IMR-90 (cell line): ENCODE results near the gene TSC2. TPM values are rescaled to one million over a fixed set of nuclear protein-coding genes. Genes with fewer than 3 reads are reported as not detected.
A peak's percentile ranks its signal among the peaks of the same experiment; 100 is the strongest.

Experiments used
- ATAC-seq: fragments of 200-7000 bp; cut with Tn5 transposase; 2 replicates; pipeline ENCODE4 v1.9.1; 2020; ENCODE audit warnings: low read depth, mild to moderate bottlenecking, moderate library complexity
- BruUV-seq: library from RNA; stranded (reverse); fragments of 400-500 nt; replicated peaks from 2 replicates; lab custom pipeline; 2021; lab: Mats Ljungman, UMichigan
- CTCF ChIA-PET: fragments of 300-600 bp; formaldehyde crosslinking; extraction: SDS; loops from one replicate; lab custom pipeline; 2021; ENCODE audit warnings: antibody characterized with exemption; lab: Yijun Ruan, JAX
- POLR2A ChIA-PET: fragments of 300-600 bp; sonication (Branson Sonifier 250); formaldehyde crosslinking; loops from one replicate; lab custom pipeline; 2022; ENCODE audit warnings: antibody characterized with exemption; ENCODE audit not compliant: unreplicated experiment; lab: Charles Lee
- DNase-seq: peaks from one replicate; pipeline ENCODE4 v3.0.0; 2013
- H2AFZ ChIP-seq: replicated peaks from 2 replicates; pipeline ENCODE3; 2013; ENCODE audit warnings: low read length, mild to moderate bottlenecking; ENCODE audit not compliant: poor library complexity
- H2AK5ac ChIP-seq: 2 replicates; pipeline ENCODE4 v1.6.1; 2013; ENCODE audit warnings: low read depth, low read length, inconsistent platforms
- H2AK9ac ChIP-seq: replicated peaks from 2 replicates; pipeline ENCODE3; 2013; ENCODE audit warnings: mild to moderate bottlenecking, low read depth, low read length, moderate library complexity; ENCODE audit not compliant: poor library complexity
- H2BK120ac ChIP-seq: 2 replicates; pipeline ENCODE4 v1.6.1; 2013; ENCODE audit warnings: low read depth, low read length, inconsistent platforms
- H2BK15ac ChIP-seq: 3 replicates; pipeline ENCODE4 v1.6.1; 2013; ENCODE audit warnings: low read depth, low read length, inconsistent platforms
- H2BK20ac ChIP-seq: 2 replicates; pipeline ENCODE4 v1.6.1; 2013; ENCODE audit warnings: low read depth, mild to moderate bottlenecking, inconsistent platforms, low read length, moderate library complexity
- H2BK5ac ChIP-seq: 2 replicates; pipeline ENCODE4 v1.6.1; 2013; ENCODE audit warnings: mild to moderate bottlenecking, low read depth, low read length, inconsistent platforms; ENCODE audit not compliant: poor library complexity, severe bottlenecking
- H3K14ac ChIP-seq: replicated peaks from 2 replicates; pipeline ENCODE4 v1.6.1; 2013; ENCODE audit warnings: low read depth, low read length, inconsistent platforms
- H3K18ac ChIP-seq: 2 replicates; pipeline ENCODE4 v1.6.1; 2013; ENCODE audit warnings: low read depth, low read length, control low read depth
- H3K23ac ChIP-seq: 2 replicates; pipeline ENCODE4 v1.6.1; 2013; ENCODE audit warnings: low read depth, low read length, inconsistent platforms
- H3K27ac ChIP-seq: 2 replicates; pipeline ENCODE4 v1.5.1; 2013; ENCODE audit warnings: mild to moderate bottlenecking, control low read depth, low read length; ENCODE audit not compliant: insufficient read depth
- H3K27me3 ChIP-seq: 2 replicates; pipeline ENCODE4 v1.6.1; 2013; ENCODE audit warnings: low read length; ENCODE audit not compliant: control insufficient read depth, insufficient read depth
- H3K36me3 ChIP-seq: 2 replicates; pipeline ENCODE4 v1.6.1; 2013; ENCODE audit warnings: low read length, mixed read lengths; ENCODE audit not compliant: control insufficient read depth, insufficient read depth
- H3K4ac ChIP-seq: 2 replicates; pipeline ENCODE4 v1.6.1; 2013; ENCODE audit warnings: low read depth, low read length, inconsistent platforms
- H3K4me1 ChIP-seq: 2 replicates; pipeline ENCODE4 v1.6.1; 2013; ENCODE audit warnings: low read length, mixed read lengths; ENCODE audit not compliant: control insufficient read depth, insufficient read depth
- H3K4me2 ChIP-seq: 2 replicates; pipeline ENCODE4 v1.6.1; 2013; ENCODE audit warnings: low read depth, mild to moderate bottlenecking, control low read depth, low read length, moderate library complexity
- H3K4me3 ChIP-seq: 2 replicates; pipeline ENCODE4 v1.5.1; 2013; ENCODE audit warnings: low read depth, mild to moderate bottlenecking, control low read depth, low read length, moderate library complexity; ENCODE audit not compliant: insufficient read depth
- H3K56ac ChIP-seq: 2 replicates; pipeline ENCODE4 v1.6.1; 2013; ENCODE audit warnings: low read length, inconsistent platforms; ENCODE audit not compliant: insufficient read depth; ENCODE audit errors: extremely low read depth
- H3K79me1 ChIP-seq, 2 experiments: 2 replicates each; pipeline ENCODE4 v1.6.1; 2013; ENCODE audit warnings: low read length in 2 of 2, inconsistent platforms in 1 of 2, low read depth in 1 of 2
- H3K9ac ChIP-seq: 2 replicates; pipeline ENCODE4 v1.6.1; 2013; ENCODE audit warnings: low read depth, low read length, control low read depth
- H3K9me1 ChIP-seq: 2 replicates; pipeline ENCODE4 v1.6.1; 2013; ENCODE audit warnings: low read length, inconsistent platforms; ENCODE audit not compliant: insufficient read depth
- H3K9me3 ChIP-seq: 2 replicates; pipeline ENCODE4 v1.6.1; 2013; ENCODE audit warnings: low read length; ENCODE audit not compliant: control insufficient read depth, insufficient read depth
- H4K20me1 ChIP-seq: 2 replicates; pipeline ENCODE4 v1.6.1; 2013; ENCODE audit warnings: low read length, inconsistent platforms; ENCODE audit not compliant: insufficient read depth
- H4K5ac ChIP-seq: 2 replicates; pipeline ENCODE4 v1.6.1; 2013; ENCODE audit warnings: mild to moderate bottlenecking, low read depth, low read length, control low read depth
- H4K8ac ChIP-seq, 2 experiments: 2 replicates each; pipeline ENCODE4 v1.6.1; 2013; ENCODE audit warnings: low read depth in 2 of 2, low read length in 2 of 2, control low read depth in 1 of 2, inconsistent platforms in 1 of 2
- H4K91ac ChIP-seq: 2 replicates; pipeline ENCODE4 v1.6.1; 2013; ENCODE audit warnings: low read depth, low read length, inconsistent platforms; ENCODE audit not compliant: insufficient read depth
- BHLHE40 ChIP-seq: fragments of 150-350 bp; IDR thresholded peaks from 2 replicates; pipeline ENCODE4 v1.6.1; 2016; ENCODE audit warnings: mild to moderate bottlenecking, low read depth, low read length
- CEBPB ChIP-seq: IDR thresholded peaks from 2 replicates; pipeline ENCODE4 v1.6.1; 2012; ENCODE audit warnings: low read depth, low read length, improper control_type of control experiment
- MAFK ChIP-seq: IDR thresholded peaks from 2 replicates; pipeline ENCODE4 v1.6.1; 2012; ENCODE audit warnings: low read depth, low read length, improper control_type of control experiment
- RAD21 ChIP-seq: IDR thresholded peaks from 2 replicates; pipeline ENCODE4 v1.6.1; 2012; ENCODE audit warnings: low read length, improper control_type of control experiment
- RFX5 ChIP-seq: IDR thresholded peaks from 2 replicates; pipeline ENCODE4 v1.8.0; 2012; ENCODE audit warnings: low read depth, mild to moderate bottlenecking, low read length, moderate library complexity
- SMC3 ChIP-seq: fragments of 150-350 bp; IDR thresholded peaks from 2 replicates; pipeline ENCODE4 v1.6.1; 2016; ENCODE audit warnings: low read depth, mild to moderate bottlenecking, antibody characterized with exemption, low read length, moderate library complexity
- WGBS, 2 experiments: methylation state at CpG; one replicate each; pipeline versions ENCODE4 v1.1.5 to v1.1.7; 2013; ENCODE audit warnings: missing lambda C conversion rate in 2 of 2; ENCODE audit not compliant: insufficient read length in 1 of 2; ENCODE audit errors: extremely low coverage in 2 of 2; 5-methylcytosine and 5-hydroxymethylcytosine counted together
- dilution Hi-C: fragments of 300-500 bp; cut with HindIII; formaldehyde crosslinking; loops from one replicate; pipeline ENCODE4 v1.14.3; 2018; ENCODE audit warnings: low sequenced_read_pairs; ENCODE audit not compliant: unreplicated experiment
- in situ Hi-C: fragments of 300-500 bp; cut with MboI; formaldehyde crosslinking; loops from 3 replicates; pipeline ENCODE4 v1.14.3; 2019; ENCODE audit warnings: low sequenced_read_pairs, inconsistent platforms, mixed read lengths
- intact Hi-C: fragments of 100-400 bp; cut with micrococcal nuclease; formaldehyde crosslinking; loops from 2 replicates; pipeline ENCODE4 v1.10.0; 2022
- polyA plus RNA-seq, 3 experiments: library from polyadenylated mRNA; depleted of rRNA; stranded (reverse); fragments of >200 nt; gene quantifications; 2 replicates each; pipeline ENCODE4 v1.2.3, GENCODE V29; 2012; ENCODE audit warnings: low replicate concordance in 1 of 3
- total RNA-seq: library from RNA; depleted of rRNA; stranded (reverse); fragments of >200 nt; gene quantifications from 2 replicates; pipeline ENCODE4 v1.2.3, GENCODE V29; 2012

Gene TSC2
- total and polyA plus RNA-seq, 2 of the 4 experiments (the other 2 are of a cell fraction): 31.4 to 88.6 TPM

DNA sequence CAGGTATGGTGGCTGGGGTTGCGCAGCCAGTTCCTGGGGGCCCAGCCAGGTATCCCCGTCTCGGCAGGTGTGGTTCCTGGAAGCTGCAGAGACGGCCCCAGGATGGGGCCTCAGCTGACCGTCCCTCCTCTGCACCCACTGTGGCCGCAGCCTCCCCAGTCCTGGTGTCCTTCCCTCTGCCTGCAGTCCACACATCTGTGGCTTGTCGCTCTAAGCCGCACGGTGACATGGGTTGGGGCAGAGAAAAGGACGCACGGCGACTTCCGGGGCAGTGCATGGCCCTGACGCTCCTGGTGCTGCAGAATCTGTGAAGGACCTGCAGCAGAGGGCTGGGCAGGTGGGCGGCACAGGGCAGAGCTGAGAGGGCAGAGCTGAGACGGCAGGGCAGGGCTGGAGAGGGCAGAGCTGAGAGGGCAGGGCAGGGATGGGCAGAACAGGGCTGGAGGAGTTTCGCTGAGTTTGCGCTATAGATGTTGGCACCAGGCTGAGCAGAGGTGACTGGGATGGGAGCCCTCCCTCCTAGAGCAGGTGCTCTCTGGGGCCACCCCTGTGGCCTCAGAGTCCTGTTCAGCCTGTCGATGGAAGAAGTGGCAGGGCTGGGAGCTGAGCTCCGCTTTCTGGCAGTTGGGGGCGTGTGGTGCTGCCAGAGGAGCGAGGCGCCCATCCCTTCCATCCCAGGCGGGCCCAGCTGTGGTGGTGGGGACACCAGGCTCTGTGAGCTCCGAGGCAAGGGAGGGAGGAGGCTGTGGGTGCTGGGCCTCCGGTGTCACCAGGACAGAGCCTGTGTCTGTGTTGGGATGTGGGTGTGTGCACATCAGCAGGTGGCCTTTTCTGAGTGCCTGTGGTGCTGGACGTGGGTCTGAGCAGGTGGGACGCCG lies 23.0 kb downstream of the TSC2 start:
- no peak for TF ChIP-seq RFX5
- TF ChIP-seq CEBPB: no peak
- no peak for TF ChIP-seq RAD21
- TF ChIP-seq BHLHE40: no peak
- no peak for TF ChIP-seq SMC3
- peak; percentile 49 for TF ChIP-seq MAFK
- ChIA-PET CTCF (no interaction called here), POLR2A (no interaction called here)
- Histone ChIP-seq H3K9me1 (0 out of 2 replicates have a peak, but pooled peaks cover 5% of the 10 kb centered on the region), H4K91ac (no peak overlapping the region), H3K56ac (no peak overlapping the region), H2AK9ac (peak overlapping the region; percentile 28), H3K18ac (no peak overlapping the region), H3K4me1 (no peaks in the 10 kb centered on the region), H3K4me3 (no peak overlapping the region), H4K8ac (no peak overlapping the region), H3K9me3 (no peaks in the 10 kb centered on the region), H4K20me1 (no peaks in the 10 kb centered on the region; the same call in 1 of the 2 replicates), H3K4me2 (no peak overlapping the region), H3K4ac (no peak overlapping the region), H3K79me1 (no peaks in the 10 kb centered on the region; a peak in 2 of 4 replicates), H3K36me3 (peaks cover 64% of the 10 kb centered on the region), H3K27me3 (no peaks in the 10 kb centered on the region), H3K23ac (no peak overlapping the region), H2BK5ac (no peak overlapping the region), H2BK15ac (no peak overlapping the region), H3K14ac (no peak overlapping the region), H3K9ac (no peak overlapping the region), H3K27ac (no peak overlapping the region), H2AK5ac (no peak overlapping the region), H2BK20ac (no peak overlapping the region), H4K5ac (no peak overlapping the region), H2AFZ (no peak overlapping the region), H2BK120ac (no peak overlapping the region)
- DNase-seq (no peak), ATAC-seq (no peak)
- in situ Hi-C loops: no loop called here
- no TSS peak for BruUV-seq
- WGBS, 2 experiments: 96% methylated on average over 12 of the region's 29 CpGs; no CpG with 5 or more reads in 1 of the 2 experiments
- intact Hi-C loops: no loop called here
- dilution Hi-C loops: no loop called here
